GM23338 (cell line): ENCODE results near the gene GPD1. TPM values are rescaled to one million over a fixed set of nuclear protein-coding genes. Genes with fewer than 3 reads are reported as not detected.

ENCODE experiments used
- ATAC-seq: fragments of 200-7000 bp; cut with Tn5 transposase; 3 replicates; pipeline ENCODE4 v1.9.1; 2020
- DNase-seq: peaks from one replicate; pipeline ENCODE4 v3.0.0-alpha.2; 2015; ENCODE audit warnings: low spot score
- H2AFZ ChIP-seq: fragments of 200-600 bp; sonication (generic); 2 replicates; pipeline ENCODE4 v1.8.0; 2016; ENCODE audit warnings: antibody characterized with exemption, mild to moderate bottlenecking, moderate library complexity
- H3F3A ChIP-seq: fragments of 200-600 bp; sonication (generic); replicated peaks from 2 replicates; pipeline ENCODE4 v1.8.0; 2017; ENCODE audit warnings: antibody characterized with exemption, mixed run types, low read depth
- H3K27ac ChIP-seq: fragments of 200-600 bp; sonication (generic); 2 replicates; pipeline ENCODE4 v1.6.1; 2016; ENCODE audit warnings: low read depth
- H3K27me3 ChIP-seq: fragments of 200-600 bp; sonication (generic); 2 replicates; pipeline ENCODE4 v1.8.0; 2016; ENCODE audit warnings: mild to moderate bottlenecking, mixed run types, moderate library complexity; ENCODE audit not compliant: insufficient read depth
- H3K36me3 ChIP-seq: fragments of 200-600 bp; sonication (generic); 2 replicates; pipeline ENCODE4 v1.8.0; 2016; ENCODE audit warnings: mild to moderate bottlenecking; ENCODE audit not compliant: insufficient read depth
- H3K4me1 ChIP-seq: fragments of 200-600 bp; sonication (generic); 2 replicates; pipeline ENCODE4 v1.8.0; 2016; ENCODE audit warnings: mild to moderate bottlenecking, moderate library complexity; ENCODE audit not compliant: insufficient read depth
- H3K4me2 ChIP-seq: fragments of 200-600 bp; sonication (generic); 2 replicates; pipeline ENCODE4 v1.7.1; 2017; ENCODE audit warnings: mixed run types
- H3K4me3 ChIP-seq: fragments of 200-600 bp; sonication (generic); 2 replicates; pipeline ENCODE4 v1.6.1; 2016; ENCODE audit warnings: mixed run types
- H3K79me2 ChIP-seq: fragments of 200-600 bp; sonication (generic); replicated peaks from 2 replicates; pipeline ENCODE4 v1.8.0; 2017; ENCODE audit warnings: mild to moderate bottlenecking; ENCODE audit not compliant: insufficient read depth
- H3K9me2 ChIP-seq: fragments of 200-600 bp; sonication (generic); 2 replicates; pipeline ENCODE4 v1.8.0; 2017; ENCODE audit not compliant: insufficient read depth
- H4K20me1 ChIP-seq: fragments of 200-600 bp; sonication (generic); replicated peaks from 2 replicates; pipeline ENCODE4 v1.8.0; 2017; ENCODE audit warnings: mild to moderate bottlenecking; ENCODE audit not compliant: insufficient read depth
- H3K27ac Mint-ChIP-seq: 2 replicates; pipeline ENCODE4 v1.8.0; 2020; ENCODE audit warnings: inconsistent platforms, mild to moderate bottlenecking, moderate library complexity, mixed read lengths
- H3K27me3 Mint-ChIP-seq: 3 replicates; pipeline ENCODE4 v1.8.0; 2022; ENCODE audit warnings: low read depth, mild to moderate bottlenecking, moderate library complexity, mixed read lengths, inconsistent platforms; ENCODE audit not compliant: insufficient read depth, poor library complexity
- H3K36me3 Mint-ChIP-seq: 3 replicates; pipeline ENCODE4 v1.8.0; 2021; ENCODE audit warnings: low read depth, mild to moderate bottlenecking, inconsistent platforms, moderate library complexity, mixed read lengths
- H3K4me1 Mint-ChIP-seq: 3 replicates; pipeline ENCODE4 v1.8.0; 2020; ENCODE audit warnings: mild to moderate bottlenecking, inconsistent platforms, mixed read lengths
- H3K4me3 Mint-ChIP-seq: 3 replicates; pipeline ENCODE4 v1.8.0; 2021; ENCODE audit warnings: moderate library complexity, mild to moderate bottlenecking, inconsistent platforms, mixed read lengths
- H3K9me3 Mint-ChIP-seq: 3 replicates; pipeline ENCODE4 v1.8.0; 2020; ENCODE audit warnings: moderate library complexity, mild to moderate bottlenecking, inconsistent platforms, mixed read lengths
- EZH2phosphoT487 ChIP-seq: fragments of 200-600 bp; sonication (generic); IDR thresholded peaks from one replicate; pipeline ENCODE4 v1.8.1; 2018; ENCODE audit warnings: antibody characterized with exemption; ENCODE audit not compliant: unreplicated experiment
- JUNB ChIP-seq: IDR thresholded peaks from one replicate; pipeline ENCODE4 v1.6.1; 2016; ENCODE audit warnings: antibody characterized with exemption; ENCODE audit not compliant: unreplicated experiment
- NANOG ChIP-seq: IDR thresholded peaks from 2 replicates; pipeline ENCODE4 v1.6.1; 2016; ENCODE audit warnings: antibody characterized with exemption, borderline replicate concordance
- STAT1 ChIP-seq: IDR thresholded peaks from one replicate; pipeline ENCODE4 v1.6.1; 2016; ENCODE audit warnings: antibody characterized with exemption; ENCODE audit not compliant: unreplicated experiment
- ZNF114 ChIP-seq: fragments of 250-450 bp; sonication (Bioruptor Pico); IDR thresholded peaks from 2 replicates; pipeline ENCODE4 v1.5.0; 2020; ENCODE audit warnings: mild to moderate bottlenecking, moderate library complexity
- polyA plus RNA-seq: library from polyadenylated mRNA; unstranded; fragments of >200 nt; fragmentation: Nextera tagmentation; extraction: Ambion mirVana; gene quantifications from 2 replicates; pipeline ENCODE4 v1.2.1, GENCODE V29; 2016
- total RNA-seq: library from RNA; depleted of rRNA; stranded (reverse); fragments of >200 nt; shearing (Covaris generic); gene quantifications from 2 replicates; pipeline ENCODE4 v1.2.3, GENCODE V29; 2014
- TF ChIP-seq, protein P1 (sequence below): fragments of 250-450 bp; sonication (Bioruptor Pico); IDR thresholded peaks from 2 replicates; pipeline ENCODE4 v1.5.0; 2020; ENCODE audit warnings: mild to moderate bottlenecking, moderate library complexity
- TF ChIP-seq, protein P2 (sequence below), 2 experiments: fragments of 200-600 bp in 1 of 2; sonication (generic) in 1 of 2; conservative IDR thresholded peaks; 2 replicates each; pipeline versions ENCODE4 v1.5.1 to v1.6.1; 2016 to 2017; ENCODE audit warnings: antibody characterized with exemption in 2 of 2, low read depth in 2 of 2, mild to moderate bottlenecking in 2 of 2, moderate library complexity in 1 of 2

Gene GPD1
- total and polyA plus RNA-seq, 2 experiments from 2014 or later, result 0.36 to 0.45 TPM

DNA sequence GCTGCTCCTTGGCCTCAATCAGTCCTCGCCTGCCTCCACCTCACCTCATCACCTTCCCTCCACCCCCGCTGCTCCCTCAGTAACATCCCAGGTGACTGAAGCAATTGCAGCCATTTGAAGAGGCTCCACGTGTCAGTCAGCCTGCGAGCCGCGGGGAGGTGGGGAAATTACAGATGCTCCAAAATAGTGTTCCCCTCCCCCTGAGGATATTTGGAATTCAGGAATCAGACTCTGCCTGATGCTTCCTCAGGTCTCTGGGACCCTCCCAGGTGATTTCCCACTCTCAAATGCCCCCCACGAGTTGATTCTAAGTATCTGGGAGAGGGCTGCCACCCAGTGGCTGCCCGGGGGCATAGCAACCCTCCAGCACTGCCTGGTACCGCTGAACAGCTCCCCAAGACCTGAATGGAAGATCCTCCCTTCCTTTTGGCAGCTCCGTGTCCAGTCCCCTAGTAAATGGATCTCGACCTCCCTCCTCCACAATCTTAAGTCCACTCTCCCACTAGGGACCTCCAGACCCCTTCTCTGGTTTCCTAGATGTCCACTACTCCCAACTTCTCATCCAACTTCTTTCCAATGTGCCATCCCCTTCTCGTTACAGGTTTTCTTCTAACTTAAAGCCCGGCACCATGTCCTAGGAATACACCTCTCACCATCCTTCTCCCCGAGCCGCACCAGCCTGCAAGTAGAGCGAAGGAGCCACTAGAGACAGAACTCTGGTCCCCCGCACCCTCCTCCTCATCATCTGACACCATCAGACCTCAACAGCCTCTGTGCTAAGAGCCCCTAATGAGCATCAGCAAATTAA lies 47.8 kb upstream of the GPD1 start (continued):
- TF ChIP-seq, protein P1, sequence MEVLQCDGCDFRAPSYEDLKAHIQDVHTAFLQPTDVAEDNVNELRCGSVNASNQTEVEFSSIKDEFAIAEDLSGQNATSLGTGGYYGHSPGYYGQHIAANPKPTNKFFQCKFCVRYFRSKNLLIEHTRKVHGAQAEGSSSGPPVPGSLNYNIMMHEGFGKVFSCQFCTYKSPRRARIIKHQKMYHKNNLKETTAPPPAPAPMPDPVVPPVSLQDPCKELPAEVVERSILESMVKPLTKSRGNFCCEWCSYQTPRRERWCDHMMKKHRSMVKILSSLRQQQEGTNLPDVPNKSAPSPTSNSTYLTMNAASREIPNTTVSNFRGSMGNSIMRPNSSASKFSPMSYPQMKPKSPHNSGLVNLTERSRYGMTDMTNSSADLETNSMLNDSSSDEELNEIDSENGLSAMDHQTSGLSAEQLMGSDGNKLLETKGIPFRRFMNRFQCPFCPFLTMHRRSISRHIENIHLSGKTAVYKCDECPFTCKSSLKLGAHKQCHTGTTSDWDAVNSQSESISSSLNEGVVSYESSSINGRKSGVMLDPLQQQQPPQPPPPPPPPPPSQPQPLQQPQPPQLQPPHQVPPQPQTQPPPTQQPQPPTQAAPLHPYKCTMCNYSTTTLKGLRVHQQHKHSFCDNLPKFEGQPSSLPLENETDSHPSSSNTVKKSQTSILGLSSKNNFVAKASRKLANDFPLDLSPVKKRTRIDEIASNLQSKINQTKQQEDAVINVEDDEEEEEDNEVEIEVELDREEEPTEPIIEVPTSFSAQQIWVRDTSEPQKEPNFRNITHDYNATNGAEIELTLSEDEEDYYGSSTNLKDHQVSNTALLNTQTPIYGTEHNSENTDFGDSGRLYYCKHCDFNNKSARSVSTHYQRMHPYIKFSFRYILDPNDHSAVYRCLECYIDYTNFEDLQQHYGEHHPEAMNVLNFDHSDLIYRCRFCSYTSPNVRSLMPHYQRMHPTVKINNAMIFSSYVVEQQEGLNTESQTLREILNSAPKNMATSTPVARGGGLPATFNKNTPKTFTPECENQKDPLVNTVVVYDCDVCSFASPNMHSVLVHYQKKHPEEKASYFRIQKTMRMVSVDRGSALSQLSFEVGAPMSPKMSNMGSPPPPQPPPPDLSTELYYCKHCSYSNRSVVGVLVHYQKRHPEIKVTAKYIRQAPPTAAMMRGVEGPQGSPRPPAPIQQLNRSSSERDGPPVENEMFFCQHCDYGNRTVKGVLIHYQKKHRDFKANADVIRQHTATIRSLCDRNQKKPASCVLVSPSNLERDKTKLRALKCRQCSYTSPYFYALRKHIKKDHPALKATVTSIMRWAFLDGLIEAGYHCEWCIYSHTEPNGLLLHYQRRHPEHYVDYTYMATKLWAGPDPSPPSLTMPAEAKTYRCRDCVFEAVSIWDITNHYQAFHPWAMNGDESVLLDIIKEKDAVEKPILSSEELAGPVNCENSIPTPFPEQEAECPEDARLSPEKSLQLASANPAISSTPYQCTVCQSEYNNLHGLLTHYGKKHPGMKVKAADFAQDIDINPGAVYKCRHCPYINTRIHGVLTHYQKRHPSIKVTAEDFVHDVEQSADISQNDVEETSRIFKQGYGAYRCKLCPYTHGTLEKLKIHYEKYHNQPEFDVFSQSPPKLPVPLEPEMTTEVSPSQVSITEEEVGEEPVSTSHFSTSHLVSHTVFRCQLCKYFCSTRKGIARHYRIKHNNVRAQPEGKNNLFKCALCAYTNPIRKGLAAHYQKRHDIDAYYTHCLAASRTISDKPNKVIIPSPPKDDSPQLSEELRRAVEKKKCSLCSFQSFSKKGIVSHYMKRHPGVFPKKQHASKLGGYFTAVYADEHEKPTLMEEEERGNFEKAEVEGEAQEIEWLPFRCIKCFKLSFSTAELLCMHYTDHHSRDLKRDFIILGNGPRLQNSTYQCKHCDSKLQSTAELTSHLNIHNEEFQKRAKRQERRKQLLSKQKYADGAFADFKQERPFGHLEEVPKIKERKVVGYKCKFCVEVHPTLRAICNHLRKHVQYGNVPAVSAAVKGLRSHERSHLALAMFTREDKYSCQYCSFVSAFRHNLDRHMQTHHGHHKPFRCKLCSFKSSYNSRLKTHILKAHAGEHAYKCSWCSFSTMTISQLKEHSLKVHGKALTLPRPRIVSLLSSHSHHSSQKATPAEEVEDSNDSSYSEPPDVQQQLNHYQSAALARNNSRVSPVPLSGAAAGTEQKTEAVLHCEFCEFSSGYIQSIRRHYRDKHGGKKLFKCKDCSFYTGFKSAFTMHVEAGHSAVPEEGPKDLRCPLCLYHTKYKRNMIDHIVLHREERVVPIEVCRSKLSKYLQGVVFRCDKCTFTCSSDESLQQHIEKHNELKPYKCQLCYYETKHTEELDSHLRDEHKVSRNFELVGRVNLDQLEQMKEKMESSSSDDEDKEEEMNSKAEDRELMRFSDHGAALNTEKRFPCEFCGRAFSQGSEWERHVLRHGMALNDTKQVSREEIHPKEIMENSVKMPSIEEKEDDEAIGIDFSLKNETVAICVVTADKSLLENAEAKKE (CRISPR knock-in tag), result no peak
- TF ChIP-seq, protein P2, sequence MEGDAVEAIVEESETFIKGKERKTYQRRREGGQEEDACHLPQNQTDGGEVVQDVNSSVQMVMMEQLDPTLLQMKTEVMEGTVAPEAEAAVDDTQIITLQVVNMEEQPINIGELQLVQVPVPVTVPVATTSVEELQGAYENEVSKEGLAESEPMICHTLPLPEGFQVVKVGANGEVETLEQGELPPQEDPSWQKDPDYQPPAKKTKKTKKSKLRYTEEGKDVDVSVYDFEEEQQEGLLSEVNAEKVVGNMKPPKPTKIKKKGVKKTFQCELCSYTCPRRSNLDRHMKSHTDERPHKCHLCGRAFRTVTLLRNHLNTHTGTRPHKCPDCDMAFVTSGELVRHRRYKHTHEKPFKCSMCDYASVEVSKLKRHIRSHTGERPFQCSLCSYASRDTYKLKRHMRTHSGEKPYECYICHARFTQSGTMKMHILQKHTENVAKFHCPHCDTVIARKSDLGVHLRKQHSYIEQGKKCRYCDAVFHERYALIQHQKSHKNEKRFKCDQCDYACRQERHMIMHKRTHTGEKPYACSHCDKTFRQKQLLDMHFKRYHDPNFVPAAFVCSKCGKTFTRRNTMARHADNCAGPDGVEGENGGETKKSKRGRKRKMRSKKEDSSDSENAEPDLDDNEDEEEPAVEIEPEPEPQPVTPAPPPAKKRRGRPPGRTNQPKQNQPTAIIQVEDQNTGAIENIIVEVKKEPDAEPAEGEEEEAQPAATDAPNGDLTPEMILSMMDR (conservative IDR thresholded peaks at IDR 0.05; ENCODE audit: low read depth in 2 of 2), result peak; percentile 83 to 99

DNA sequence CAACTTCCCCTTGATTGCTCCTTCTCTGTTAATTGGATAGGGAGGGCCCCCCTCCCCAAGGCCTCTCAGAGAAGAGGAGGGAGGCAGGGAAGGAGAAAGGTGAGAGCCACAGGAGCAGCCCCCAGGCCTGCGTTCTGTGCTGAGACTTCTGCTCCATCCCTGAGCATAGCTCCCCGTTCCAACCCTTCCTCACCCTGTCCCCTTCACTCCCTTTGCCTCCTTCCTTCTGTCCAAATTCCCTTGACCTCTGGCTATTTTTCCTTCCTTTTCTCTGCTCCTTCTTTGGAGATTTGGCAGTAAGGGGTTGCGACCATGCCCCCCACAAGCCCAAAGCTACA lies 47.2 kb upstream of the GPD1 start:
- Mint-ChIP-seq H3K27me3 (peaks cover 71% of the 10 kb centered on the region), H3K4me3 (peak overlapping the region; percentile 85), H3K36me3 (no peaks in the 10 kb centered on the region; the same call in 2 of the 3 replicates), H3K9me3 (no peaks in the 10 kb centered on the region; the same call in none of the 3 replicates), H3K4me1 (peaks cover 30% of the 10 kb centered on the region), H3K27ac (no peak overlapping the region)
- peak overlapping the region; percentile 77 for H3K4me3 ChIP-seq
- H4K20me1 ChIP-seq, result no peaks in the 10 kb centered on the region
- H3K36me3 ChIP-seq, result no peaks in the 10 kb centered on the region
- H3F3A ChIP-seq, result peaks cover 11% of the 10 kb centered on the region
- no peaks in the 10 kb centered on the region for H3K9me2 ChIP-seq
- peaks cover 99% of the 10 kb centered on the region for H3K27me3 ChIP-seq
- H2AFZ ChIP-seq, result peak overlapping the region; percentile 85
- peaks cover 13% of the 10 kb centered on the region for H3K4me1 ChIP-seq
- DNase-seq, result no peak
- H3K27ac ChIP-seq, result no peak overlapping the region
- H3K79me2 ChIP-seq, result no peaks in the 10 kb centered on the region
- peak overlapping the region; percentile 94 for H3K4me2 ChIP-seq
- ATAC-seq, result peak; percentile 10
- no peak for TF ChIP-seq STAT1
- no peak for TF ChIP-seq JUNB
- TF ChIP-seq, protein P1 (CRISPR knock-in tag), result no peak
- no peak for TF ChIP-seq EZH2phosphoT487
- TF ChIP-seq NANOG, result no peak
- no peak for TF ChIP-seq ZNF114 (CRISPR knock-in tag)
